C4-2B (cell line): Measurements from ENCODE around the gene BMPR1B.

Experiments used
- ZFX ChIP-seq: fragments of 450-650 bp; IDR thresholded peaks from 2 replicates; pipeline ENCODE4 v1.6.1; 2017
- TF ChIP-seq, protein P1 (sequence below): fragments of 450-650 bp; conservative IDR thresholded peaks from 2 replicates; pipeline ENCODE4 v1.5.1; 2017; ENCODE audit warnings: mild to moderate bottlenecking

GRCh38 chr4:94813221-94813620 lies 55.5 kb downstream of the BMPR1B start:
- TF ChIP-seq, protein P1, sequence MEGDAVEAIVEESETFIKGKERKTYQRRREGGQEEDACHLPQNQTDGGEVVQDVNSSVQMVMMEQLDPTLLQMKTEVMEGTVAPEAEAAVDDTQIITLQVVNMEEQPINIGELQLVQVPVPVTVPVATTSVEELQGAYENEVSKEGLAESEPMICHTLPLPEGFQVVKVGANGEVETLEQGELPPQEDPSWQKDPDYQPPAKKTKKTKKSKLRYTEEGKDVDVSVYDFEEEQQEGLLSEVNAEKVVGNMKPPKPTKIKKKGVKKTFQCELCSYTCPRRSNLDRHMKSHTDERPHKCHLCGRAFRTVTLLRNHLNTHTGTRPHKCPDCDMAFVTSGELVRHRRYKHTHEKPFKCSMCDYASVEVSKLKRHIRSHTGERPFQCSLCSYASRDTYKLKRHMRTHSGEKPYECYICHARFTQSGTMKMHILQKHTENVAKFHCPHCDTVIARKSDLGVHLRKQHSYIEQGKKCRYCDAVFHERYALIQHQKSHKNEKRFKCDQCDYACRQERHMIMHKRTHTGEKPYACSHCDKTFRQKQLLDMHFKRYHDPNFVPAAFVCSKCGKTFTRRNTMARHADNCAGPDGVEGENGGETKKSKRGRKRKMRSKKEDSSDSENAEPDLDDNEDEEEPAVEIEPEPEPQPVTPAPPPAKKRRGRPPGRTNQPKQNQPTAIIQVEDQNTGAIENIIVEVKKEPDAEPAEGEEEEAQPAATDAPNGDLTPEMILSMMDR, result no peak
- no peak for TF ChIP-seq ZFX
